ENCODE data around the gene TOPORS. TPM values are rescaled to one million over a fixed set of nuclear protein-coding genes. Genes with fewer than 3 reads are reported as not detected.
"Not testable (repeated sequence)": the region's sequence is repeated elsewhere in the genome, so short reads cannot be mapped to it uniquely, and the experiment has no call there.

The TOPORS gene
- 10 to 100 TPM; 37.1 to 43.8 (median 38.4) TPM for polyA plus RNA-seq (ENCODE audit: insufficient read length in 3 of 3)

GRCh38 chr9:32552172-32552872 lies at the start of gene TOPORS, which contains the start of gene SMIM27:
TOPORS (minus strand) TSS chr9:32552586; CDS start chr9:32552436, 150 bp downstream.
SMIM27 (plus strand) TSS chr9:32552327; CDS start chr9:32552435, 108 bp downstream.
- peak; percentile 88 to 91 (median 88) for DNase-seq (ENCODE audit: low read depth in 3 of 3, low spot score in 2 of 3)

DNA sequence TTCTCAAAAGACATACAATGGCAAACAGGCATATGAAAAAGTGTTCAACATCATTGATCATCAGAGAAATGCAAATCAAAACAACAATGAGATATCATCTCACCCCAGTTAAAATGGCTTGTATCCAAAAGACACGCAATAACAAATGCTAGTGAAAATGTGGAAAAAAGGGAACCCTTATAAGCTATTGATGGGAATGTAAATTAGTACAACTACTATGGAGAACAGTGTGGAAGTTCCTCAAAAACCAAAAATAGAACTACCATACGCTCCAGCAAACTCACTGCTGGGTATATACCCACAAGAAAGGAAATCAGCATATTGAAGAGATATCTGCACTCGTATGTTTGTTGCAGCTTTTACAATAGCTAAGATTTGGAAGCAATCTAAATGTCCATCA lies 46.6 kb upstream of the TOPORS start:
- DNase-seq (ENCODE audit: low read depth in 3 of 3, low spot score in 2 of 3): not testable (repeated sequence)

DNA sequence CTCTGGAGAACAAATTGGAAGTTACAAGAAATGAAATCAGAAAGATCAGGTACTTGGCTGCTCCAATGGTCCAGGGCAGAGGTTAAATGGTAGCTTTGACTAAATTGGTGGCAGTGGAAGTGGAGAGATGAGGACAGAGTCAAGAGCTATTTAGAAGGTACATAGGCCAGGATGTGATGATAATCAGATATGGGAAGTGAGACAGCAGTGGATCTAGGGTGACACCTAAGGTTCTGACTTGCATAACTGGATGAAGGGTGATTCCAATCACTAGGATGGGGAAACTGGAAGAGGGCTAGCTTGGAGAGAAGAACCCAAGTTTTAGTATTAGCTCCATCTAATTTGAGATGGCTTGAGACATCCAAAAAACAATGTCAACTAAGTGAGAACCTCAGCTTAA lies 44.5 kb upstream of the TOPORS start:
- DNase-seq (ENCODE audit: low read depth in 3 of 3, low spot score in 2 of 3): no peak

- no peak for DNase-seq (ENCODE audit: low read depth in 3 of 3, low spot score in 2 of 3)
Measured at GRCh38 chr9:32596096-32596865, 43.9 kb upstream of the TOPORS start.

GRCh38 chr9:32590898-32591297 lies 38.5 kb upstream of the TOPORS start:
- no peak for DNase-seq (ENCODE audit: low read depth in 3 of 3, low spot score in 2 of 3)

GRCh38 chr9:32590476-32590875 lies 38.1 kb upstream of the TOPORS start:
- DNase-seq (ENCODE audit: low read depth in 3 of 3, low spot score in 2 of 3): no peak

GRCh38 chr9:32589083-32589723 lies 36.8 kb upstream of the TOPORS start:
- peak in 1 of 3 donors; percentile 29 for DNase-seq (ENCODE audit: low read depth in 3 of 3, low spot score in 2 of 3)

DNA sequence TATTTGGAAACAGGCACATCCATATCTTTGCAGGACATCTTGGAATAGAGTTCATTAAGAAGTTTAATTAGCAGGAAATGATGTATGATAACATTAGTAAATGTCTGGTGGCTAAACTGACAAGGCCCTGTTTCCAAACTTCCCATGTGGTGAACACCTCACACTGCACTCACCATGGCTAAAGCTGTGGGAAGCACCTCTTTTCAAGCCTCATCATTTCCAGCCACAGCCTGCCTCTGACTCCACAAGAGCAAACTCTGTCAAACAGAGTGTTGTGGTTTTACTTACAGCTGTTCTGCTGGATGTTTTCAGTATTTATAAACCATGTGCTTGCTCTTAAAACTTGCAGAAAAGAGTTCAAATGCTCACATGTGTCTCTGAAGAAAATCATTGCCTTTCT lies 35.5 kb upstream of the TOPORS start:
- no peak for DNase-seq (ENCODE audit: low read depth in 3 of 3, low spot score in 2 of 3)

DNA sequence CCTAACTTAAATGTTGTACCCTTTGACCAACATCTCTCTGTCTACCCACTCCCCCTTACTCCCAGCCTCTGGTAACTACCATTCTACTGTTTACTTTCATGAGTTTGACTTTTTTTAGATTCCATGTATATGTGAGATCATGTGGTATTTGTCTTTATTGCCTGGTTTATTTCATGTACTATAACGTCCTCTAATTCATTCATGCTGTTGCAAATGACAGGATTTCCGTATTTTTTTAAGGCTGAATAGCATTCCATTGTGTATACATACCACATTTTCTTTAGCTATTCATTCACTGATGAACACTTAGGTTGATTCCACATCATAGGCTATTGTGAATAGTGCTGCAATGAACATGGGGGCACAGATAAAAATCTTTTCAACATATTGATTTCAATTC lies 32.4 kb upstream of the TOPORS start:
- DNase-seq (ENCODE audit: low read depth in 3 of 3, low spot score in 2 of 3): no peak

GRCh38 chr9:32581512-32582143 lies 29.2 kb upstream of the TOPORS start:
- peak in 1 of 3 donors; percentile 46 for DNase-seq (ENCODE audit: low read depth in 3 of 3, low spot score in 2 of 3)

GRCh38 chr9:32580631-32581300 lies 28.4 kb upstream of the TOPORS start:
- DNase-seq (ENCODE audit: low read depth in 3 of 3, low spot score in 2 of 3): no peak

GRCh38 chr9:32579706-32580331 lies 27.4 kb upstream of the TOPORS start:
- DNase-seq (ENCODE audit: low read depth in 3 of 3, low spot score in 2 of 3): peak in 1 of 3 donors; percentile 38

DNA sequence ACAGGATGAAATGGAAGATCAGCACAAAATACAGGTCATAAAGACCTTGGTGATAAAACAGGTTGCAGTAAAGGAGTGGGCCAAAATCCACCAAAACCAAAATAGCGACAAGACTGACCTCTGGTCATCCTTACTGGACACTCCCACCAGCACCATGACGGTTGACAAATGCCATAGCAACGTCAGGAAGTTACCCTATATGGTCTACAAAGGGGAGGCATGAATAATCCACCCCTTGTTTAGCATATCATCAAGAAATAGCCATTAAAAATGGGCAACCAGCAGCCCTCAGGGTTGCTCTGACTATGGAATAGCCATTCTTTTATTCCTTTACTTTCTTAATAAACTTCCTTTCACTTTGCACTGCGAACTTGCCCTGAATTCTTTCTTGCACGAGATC lies 26.6 kb upstream of the TOPORS start:
- DNase-seq (ENCODE audit: low read depth in 3 of 3, low spot score in 2 of 3): no peak

GRCh38 chr9:32577316-32577715 lies 24.9 kb upstream of the TOPORS start:
- no peak for DNase-seq (ENCODE audit: low read depth in 3 of 3, low spot score in 2 of 3)

DNA sequence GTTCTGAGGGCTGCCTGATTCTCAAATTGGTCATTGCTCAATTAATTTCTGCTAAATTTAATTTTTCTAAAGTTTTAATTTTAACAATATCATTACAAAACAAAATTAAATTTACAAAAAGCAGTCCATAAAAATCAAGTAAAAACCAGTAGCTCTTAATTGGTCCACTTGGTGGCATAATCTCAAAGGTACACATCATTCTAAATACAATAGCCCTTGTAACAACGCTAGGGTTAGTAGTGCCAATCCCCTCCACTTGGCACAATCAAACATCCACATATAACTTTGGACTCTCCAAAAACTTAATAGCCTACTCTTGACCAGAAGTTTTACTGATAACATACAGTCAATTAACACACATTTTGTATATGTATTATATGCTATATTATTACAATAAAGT lies 22.5 kb upstream of the TOPORS start:
- no peak for DNase-seq (ENCODE audit: low read depth in 3 of 3, low spot score in 2 of 3)

GRCh38 chr9:32573821-32574220 lies 21.4 kb upstream of the TOPORS start:
- DNase-seq (ENCODE audit: low read depth in 3 of 3, low spot score in 2 of 3): no peak

DNA sequence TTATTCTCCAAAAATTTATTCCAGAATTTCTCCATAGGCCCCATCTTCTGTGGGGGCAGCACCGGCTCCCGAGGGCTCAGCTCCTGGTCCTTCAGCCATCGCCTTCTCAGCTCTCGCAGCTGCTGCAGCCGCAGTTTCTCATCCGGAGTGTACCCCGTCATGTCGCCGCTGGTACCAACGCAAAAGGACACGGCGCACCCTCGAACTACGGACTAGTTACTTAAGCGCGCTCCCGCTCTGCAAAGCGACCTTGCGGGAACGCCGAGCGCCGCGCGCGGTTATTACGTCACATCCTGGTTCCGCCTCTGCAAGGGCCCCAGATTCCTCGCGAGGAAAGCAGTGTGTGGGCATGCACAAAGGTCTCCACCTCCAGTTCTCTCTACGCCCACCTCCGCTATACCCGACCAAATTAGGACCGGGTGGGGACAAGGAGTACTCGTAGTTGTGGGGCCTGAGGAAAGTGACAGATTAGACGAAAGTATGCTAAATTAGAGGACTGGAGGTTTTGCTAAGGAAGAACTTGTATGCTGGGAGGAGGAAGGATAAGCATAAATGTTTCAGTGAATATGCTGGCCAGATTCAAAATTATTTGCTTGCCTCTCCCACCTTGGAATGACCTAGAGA lies 20.6 kb upstream of the TOPORS start, which contains the start of gene NDUFB6:
NDUFB6 (minus strand) TSS at position 260 of the 624 bp plus-strand sequence; CDS start at position 161, 99 bp downstream.
- DNase-seq (ENCODE audit: low read depth in 3 of 3, low spot score in 2 of 3): peak; percentile 81 to 92 (median 84)

GRCh38 chr9:32571969-32572899 lies 19.8 kb upstream of the TOPORS start:
- DNase-seq (ENCODE audit: low read depth in 3 of 3, low spot score in 2 of 3): peak in 1 of 3 donors; percentile 61

Measured in right renal cortex interstitium (tissue), 3 donors.